GM12878 (cell line): ENCODE results near the gene SLC23A1. TPM values are rescaled to one million over a fixed set of nuclear protein-coding genes. Genes with fewer than 3 reads are reported as not detected.

Source experiments
- ATAC-seq: fragments of 200-7000 bp; cut with Tn5 transposase; 3 replicates; pipeline ENCODE4 v1.9.1; 2020; ENCODE audit warnings: mild to moderate bottlenecking, moderate library complexity
- BruUV-seq: library from RNA; stranded (reverse); fragments of 400-500 nt; replicated peaks from 2 replicates; lab custom pipeline; 2021; lab: Mats Ljungman, UMichigan
- CTCF ChIA-PET: fragments of 300-600 bp; sonication (Branson Sonifier 250); formaldehyde crosslinking; extraction: SDS; loops from one replicate; lab custom pipeline; 2021; ENCODE audit warnings: inconsistent platforms; lab: Yijun Ruan, JAX
- POLR2A ChIA-PET: fragments of 350-600 bp; formaldehyde crosslinking; extraction: SDS; loops from one replicate; lab custom pipeline; 2021; ENCODE audit warnings: inconsistent platforms; lab: Charles Lee
- RAD21 ChIA-PET: fragments of 300-600 bp; sonication (Branson Sonifier 250); formaldehyde crosslinking; loops from one replicate; lab custom pipeline; 2023; ENCODE audit warnings: antibody characterized with exemption; ENCODE audit not compliant: unreplicated experiment; lab: Charles Lee
- SMC1A ChIA-PET: fragments of 300-600 bp; sonication (Branson Sonifier 250); formaldehyde crosslinking; loops from one replicate; lab custom pipeline; 2023; ENCODE audit not compliant: unreplicated experiment, uncharacterized antibody; lab: Charles Lee
- DNase-seq: peaks from one replicate; pipeline ENCODE4 v3.0.0-alpha.2; 2011; ENCODE audit warnings: low read depth, low spot score
- FAIRE-seq: peaks from 3 replicates; lab custom pipeline; 2011; peaks lifted over from hg19 to GRCh38; lab: Jason Lieb, UNC
- H2AFZ ChIP-seq: 2 replicates; pipeline ENCODE4 v1.6.0; 2011; ENCODE audit warnings: low read depth, low read length, control low read depth; ENCODE audit not compliant: control insufficient read depth
- H3K27ac ChIP-seq: 2 replicates; pipeline ENCODE4 v1.5.1; 2011; ENCODE audit warnings: control low read depth; ENCODE audit not compliant: control insufficient read depth, insufficient read depth
- H3K27me3 ChIP-seq, 2 experiments: replicated peaks in 1 of 2; 2 replicates each; pipeline versions ENCODE4 v1.6.0 to v1.6.1; 2011; ENCODE audit warnings: low read length in 1 of 2; ENCODE audit not compliant: control insufficient read depth in 2 of 2, insufficient read depth in 2 of 2
- H3K36me3 ChIP-seq, 2 experiments: 2 replicates each; pipeline ENCODE4 v1.5.1; 2011; ENCODE audit warnings: low read length in 1 of 2; ENCODE audit not compliant: control insufficient read depth in 2 of 2, insufficient read depth in 2 of 2
- H3K4me1 ChIP-seq: 2 replicates; pipeline ENCODE4 v1.6.1; 2011; ENCODE audit warnings: mild to moderate bottlenecking, low read length, moderate library complexity, mixed read lengths; ENCODE audit not compliant: control insufficient read depth, insufficient read depth
- H3K4me2 ChIP-seq: 2 replicates; pipeline ENCODE4 v1.6.0; 2011; ENCODE audit warnings: control low read depth; ENCODE audit not compliant: control insufficient read depth, insufficient read depth
- H3K4me3 ChIP-seq: fragments of 200-600 bp; sonication (generic); 2 replicates; pipeline ENCODE4 v1.5.1; 2016
- H3K79me2 ChIP-seq: 2 replicates; pipeline ENCODE4 v1.6.0; 2011; ENCODE audit warnings: low read length; ENCODE audit not compliant: control insufficient read depth, insufficient read depth
- H3K9ac ChIP-seq: 2 replicates; pipeline ENCODE4 v1.8.0; 2011; ENCODE audit warnings: low read length, control low read depth, mixed read lengths; ENCODE audit not compliant: control insufficient read depth, insufficient read depth
- H3K9me3 ChIP-seq: replicated peaks from 3 replicates; pipeline ENCODE4 v1.5.1; 2011; ENCODE audit warnings: mild to moderate bottlenecking, low read length; ENCODE audit not compliant: control insufficient read depth, insufficient read depth
- H4K20me1 ChIP-seq: 2 replicates; pipeline ENCODE4 v1.6.0; 2011; ENCODE audit not compliant: control insufficient read depth, insufficient read depth
- BACH1 ChIP-seq: fragments of 450-650 bp; IDR thresholded peaks from 2 replicates; pipeline ENCODE4 v1.6.1; 2017; ENCODE audit warnings: mild to moderate bottlenecking, borderline replicate concordance
- E4F1 ChIP-seq: fragments of 450-650 bp; IDR thresholded peaks from 2 replicates; pipeline ENCODE4 v1.6.1; 2018; ENCODE audit warnings: borderline replicate concordance, mild to moderate bottlenecking; ENCODE audit not compliant: partially characterized antibody
- FOXM1 ChIP-seq: IDR thresholded peaks from 2 replicates; pipeline ENCODE4 v1.6.1; 2012; ENCODE audit warnings: low read depth, mild to moderate bottlenecking, inconsistent platforms, low read length, moderate library complexity
- GATAD2B ChIP-seq: fragments of 450-650 bp; conservative IDR thresholded peaks from 2 replicates; pipeline ENCODE4 v1.6.1; 2017; ENCODE audit warnings: low read depth, mild to moderate bottlenecking, moderate library complexity
- IKZF2 ChIP-seq, 2 experiments: fragments of 450-650 bp; IDR thresholded peaks; 2 replicates each; pipeline ENCODE4 v1.6.1; 2017; ENCODE audit warnings: mild to moderate bottlenecking in 2 of 2, moderate library complexity in 2 of 2
- KDM1A ChIP-seq: fragments of 200-600 bp; sonication (generic); IDR thresholded peaks from 2 replicates; pipeline ENCODE4 v1.6.1; 2016; ENCODE audit warnings: borderline replicate concordance
- MYB ChIP-seq: fragments of 150-350 bp; IDR thresholded peaks from 2 replicates; pipeline ENCODE4 v1.6.1; 2014; ENCODE audit warnings: mild to moderate bottlenecking, low read depth, low read length, borderline replicate concordance
- NFXL1 ChIP-seq: fragments of 450-650 bp; IDR thresholded peaks from 2 replicates; pipeline ENCODE4 v1.6.1; 2017; ENCODE audit warnings: antibody characterized with exemption, mild to moderate bottlenecking, borderline replicate concordance
- NRF1 ChIP-seq: conservative IDR thresholded peaks from 2 replicates; pipeline ENCODE4 v1.6.1; 2011; ENCODE audit warnings: mild to moderate bottlenecking, low read depth, low read length, improper control_type of control experiment
- PAX5 ChIP-seq: IDR thresholded peaks from 2 replicates; pipeline ENCODE4 v1.6.1; 2011; ENCODE audit warnings: low read depth, low read length, borderline replicate concordance
- PAX8 ChIP-seq: fragments of 450-650 bp; IDR thresholded peaks from 2 replicates; pipeline ENCODE4 v1.6.1; 2017; ENCODE audit warnings: mild to moderate bottlenecking, moderate library complexity
- RELA ChIP-seq: fragments of 450-650 bp; IDR thresholded peaks from 2 replicates; pipeline ENCODE4 v1.8.0; 2014; ENCODE audit warnings: borderline replicate concordance; ENCODE audit not compliant: partially characterized antibody
- SMC3 ChIP-seq: IDR thresholded peaks from 2 replicates; pipeline ENCODE4 v1.6.1; 2011; ENCODE audit warnings: low read length, improper control_type of control experiment, borderline replicate concordance
- TARDBP ChIP-seq: IDR thresholded peaks from 2 replicates; pipeline ENCODE4 v1.6.1; 2016; ENCODE audit warnings: borderline replicate concordance
- TCF7 ChIP-seq: IDR thresholded peaks from 2 replicates; pipeline ENCODE4 v1.6.1; 2014; ENCODE audit warnings: antibody characterized with exemption, borderline replicate concordance
- ZBED1 ChIP-seq: IDR thresholded peaks from 2 replicates; pipeline ENCODE4 v1.6.1; 2016; ENCODE audit warnings: borderline replicate concordance
- WGBS: methylation state at CpG from one replicate; pipeline ENCODE4 v1.1.6; 2016; ENCODE audit warnings: low lambda C conversion rate; ENCODE audit not compliant: insufficient replicate concordance, insufficient coverage; ENCODE audit errors: missing lambda C conversion rate; 5-methylcytosine and 5-hydroxymethylcytosine counted together
- in situ Hi-C: fragments of 300-500 bp; cut with MboI; formaldehyde crosslinking; loops from 9 replicates; pipeline ENCODE4 v1.14.3; 2018; ENCODE audit warnings: mixed read lengths
- intact Hi-C: fragments of 100-400 bp; cut with micrococcal nuclease; formaldehyde crosslinking; loops from one replicate; pipeline ENCODE4 v1.14.2; 2022; ENCODE audit not compliant: unreplicated experiment
- polyA plus RNA-seq, 11 experiments: library from polyadenylated mRNA; depleted of rRNA in 4 of 11; unstranded in 6 of 11; stranded (reverse) in 5 of 11; fragments of >200 nt; fragmentation: Nextera tagmentation in 4 of 11; fragmentation: Illumina TruSeq in 1 of 11; extraction: Ambion mirVana in 4 of 11; extraction: Trizol in 1 of 11; gene quantifications; 1 replicate in 1 of 11; 2 replicates in 10 of 11; pipeline versions ENCODE4 v1.2.1 to v1.2.3, GENCODE V29; 2011 to 2016; ENCODE audit warnings: inconsistent platforms in 2 of 11, missing spikeins in 2 of 11, low read depth in 1 of 11
- total RNA-seq, 4 experiments: library from RNA; depleted of rRNA in 3 of 4; stranded (reverse); fragments of >200 nt in 3 of 4; fragmentation: Illumina TruSeq in 1 of 4; extraction: Trizol in 1 of 4; gene quantifications; 2 replicates each; pipeline versions ENCODE4 v1.2.1 to v1.2.3, GENCODE V29; 2013 to 2021

SLC23A1 gene
- total and polyA plus RNA-seq, 10 of the 15 experiments (the other 5 are each of a cell fraction or from before 2014, with no cell fraction given) = 0.35 to 4.7 (median 1.6) TPM

GRCh38 chr5:139413963-139414362, 30.9 kb upstream of the SLC23A1 start (continued):
- no peak for TF ChIP-seq PAX5
- peak; percentile 23 to 38; a peak in 2 of 4 replicates for TF ChIP-seq IKZF2 (IDR thresholded peaks at IDR 0.05)
- no peak for TF ChIP-seq TCF7
- no peak for TF ChIP-seq MYB

GRCh38 chr5:139413153-139413552, 30.1 kb upstream of the SLC23A1 start:
- RAD21 ChIA-PET = no interaction called here
- no peak overlapping the region for H3K4me2 ChIP-seq
- no peak overlapping the region for H3K27ac ChIP-seq
- H3K4me3 ChIP-seq = no peak overlapping the region
- H3K9ac ChIP-seq = no peak overlapping the region
- CTCF ChIA-PET = interaction anchor here (1.2 to 3.8 kb wide), 2 partner anchors 9 to 100 kb away, joined by 5 to 24 read pairs; no protein-coding TSS in a partner anchor
- no peaks in the 10 kb centered on the region for H3K79me2 ChIP-seq
- 88% methylated on average over 6 of the region's 6 CpGs for WGBS
- in situ Hi-C loops = no loop called here
- POLR2A ChIA-PET = interaction anchor here (1.2 kb wide), 3 partner anchors 9 to 25 kb away, joined by 3 to 4 read pairs (median 4); no protein-coding TSS in a partner anchor
- H3K4me1 ChIP-seq = peaks cover 21% of the 10 kb centered on the region
- no peaks in the 10 kb centered on the region for H3K9me3 ChIP-seq
- H4K20me1 ChIP-seq = no peaks in the 10 kb centered on the region
- SMC1A ChIA-PET = interaction anchor here (1.1 to 2.2 kb wide), 4 partner anchors 10 to 104 kb away, joined by 3 to 19 read pairs (median 6); no protein-coding TSS in a partner anchor
- no peak for FAIRE-seq
- no peaks in the 10 kb centered on the region for H3K36me3 ChIP-seq
- TF ChIP-seq KDM1A (no peak), PAX8 (no peak), NFXL1 (no peak), E4F1 (no peak), BACH1 (no peak), PAX5 (no peak), ZBED1 (no peak), FOXM1 (no peak), SMC3 (no peak), TARDBP (no peak), RELA (no peak), GATAD2B (no peak), NRF1 (no peak)
- no peaks in the 10 kb centered on the region for H3K27me3 ChIP-seq
- no peak for ATAC-seq
- no peak overlapping the region for H2AFZ ChIP-seq
- BruUV-seq = no TSS peak
- intact Hi-C loops = no loop called here
- DNase-seq = no peak
